NCI-H2227 treated with DMSO at 0.1 percent for 48 hours (cell line): ENCODE results near the gene BTG1.

Source experiments
- DNase-seq: peaks from one replicate; lab custom pipeline; 2025; lab: John Stamatoyannopoulos, UW

Gene BTG1

GRCh38 chr12:92133171-92133570, 12.5 kb downstream of the BTG1 start:
- DNase-seq: no peak

- no peak for DNase-seq
These were observed 13.4 kb downstream of the BTG1 start for GRCh38 chr12:92132288-92132687.

DNA sequence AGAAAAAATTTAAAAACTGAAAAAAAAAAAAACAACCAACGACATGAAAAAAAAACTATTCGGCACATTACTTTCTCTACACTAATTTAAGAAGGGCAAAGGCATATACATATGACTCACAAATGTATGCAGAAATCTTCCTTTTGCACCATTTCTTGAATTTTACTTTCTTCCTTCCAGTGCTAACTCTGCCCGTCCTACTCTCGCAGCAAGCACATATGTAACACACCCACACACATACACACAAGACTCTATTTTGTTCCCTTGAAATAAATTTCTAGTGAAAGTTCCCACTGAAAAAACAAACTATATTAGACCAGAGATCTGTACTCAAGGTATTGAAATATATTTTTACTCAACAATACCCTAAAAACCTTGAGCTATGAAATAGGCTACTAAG, 14.6 kb downstream of the BTG1 start:
- no peak for DNase-seq

GRCh38 chr12:92129609-92130008, 16.0 kb downstream of the BTG1 start:
- no peak for DNase-seq

DNA sequence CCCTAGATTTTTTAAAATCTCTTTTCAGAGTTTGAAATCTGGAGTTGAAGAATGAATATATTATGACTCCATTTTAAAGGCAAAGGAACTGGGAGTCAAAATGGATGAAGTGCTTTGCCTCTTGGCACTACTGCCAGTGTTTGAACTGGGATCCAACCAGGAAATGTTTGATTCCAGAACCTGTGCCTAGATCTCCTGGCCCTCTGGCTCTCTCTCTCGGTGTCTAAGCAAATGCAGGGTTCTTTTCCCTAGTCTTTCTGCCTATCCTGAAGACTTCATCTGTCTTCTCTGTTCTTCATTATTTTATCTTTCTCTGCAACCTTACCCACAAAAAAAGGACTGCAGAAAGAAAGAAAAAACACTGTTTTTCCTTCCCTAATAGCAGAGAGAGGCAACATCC, 17.0 kb downstream of the BTG1 start:
- no peak for DNase-seq

- DNase-seq: no peak
These were observed 21.0 kb downstream of the BTG1 start for GRCh38 chr12:92124689-92125029.

GRCh38 chr12:92123780-92124688, 21.6 kb downstream of the BTG1 start:
- no peak for DNase-seq

DNA sequence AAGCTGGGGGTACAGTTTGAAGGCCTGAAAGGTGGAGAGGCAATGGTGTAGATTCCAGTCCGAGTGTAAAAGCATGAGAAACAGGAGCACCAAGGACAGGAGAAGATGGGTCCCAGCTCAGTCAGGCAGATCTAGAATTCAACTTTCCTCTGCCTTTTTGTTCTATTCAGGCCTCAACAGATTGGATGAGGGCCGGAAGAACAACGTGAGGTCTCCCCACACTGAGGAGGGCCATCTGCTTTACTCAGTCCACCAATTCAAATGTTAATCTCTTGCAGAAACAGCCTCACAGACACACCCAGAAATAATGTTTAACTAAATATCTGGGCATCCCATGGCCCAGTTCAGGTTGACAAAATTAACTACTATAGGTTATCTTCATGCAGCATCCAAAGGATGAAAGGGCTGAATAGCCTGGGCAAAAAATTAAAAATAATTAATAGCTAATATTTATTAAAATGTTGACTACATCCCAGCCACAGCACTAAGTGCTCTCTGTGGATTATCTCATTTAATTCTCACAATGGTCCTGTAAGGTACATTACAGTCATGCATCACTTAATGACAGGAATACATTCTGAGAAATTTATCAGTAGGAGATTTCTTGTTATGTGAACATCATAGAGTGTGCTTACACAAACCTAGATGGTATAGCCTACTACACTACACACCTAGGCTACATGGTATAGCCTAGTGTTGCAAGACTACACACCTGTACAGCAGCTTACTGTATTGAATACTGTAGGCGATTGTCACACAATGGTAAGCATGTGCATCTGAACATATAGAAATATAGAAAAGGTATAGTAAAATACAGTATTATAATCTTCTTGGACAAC, 22.5 kb downstream of the BTG1 start:
- DNase-seq: no peak

DNA sequence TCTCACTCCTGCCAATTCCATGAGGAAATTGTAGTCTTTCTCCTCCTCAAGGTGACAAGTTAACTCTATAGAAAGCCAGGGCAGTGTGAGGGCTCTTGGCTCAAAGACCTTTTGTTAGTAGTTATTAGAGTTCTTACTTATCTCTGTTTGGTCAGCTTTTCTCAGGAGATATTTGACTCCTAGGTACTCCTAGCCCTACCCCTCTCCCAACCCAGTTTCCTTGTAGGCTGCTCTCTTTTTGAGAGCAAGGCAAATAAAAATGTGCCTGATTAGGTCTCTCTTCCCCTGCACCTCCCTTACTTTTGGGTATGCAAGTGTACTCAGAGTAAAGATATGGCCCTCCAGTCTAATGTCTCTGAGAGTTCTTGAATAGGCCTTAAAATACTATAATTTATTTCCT, 23.8 kb downstream of the BTG1 start:
- no peak for DNase-seq

- no peak for DNase-seq
These were observed 26.7 kb downstream of the BTG1 start for GRCh38 chr12:92118826-92119536.

GRCh38 chr12:92114834-92115233, 30.8 kb downstream of the BTG1 start:
- DNase-seq: no peak

- no peak for DNase-seq
These were observed 34.4 kb downstream of the BTG1 start for GRCh38 chr12:92111256-92111655.

DNA sequence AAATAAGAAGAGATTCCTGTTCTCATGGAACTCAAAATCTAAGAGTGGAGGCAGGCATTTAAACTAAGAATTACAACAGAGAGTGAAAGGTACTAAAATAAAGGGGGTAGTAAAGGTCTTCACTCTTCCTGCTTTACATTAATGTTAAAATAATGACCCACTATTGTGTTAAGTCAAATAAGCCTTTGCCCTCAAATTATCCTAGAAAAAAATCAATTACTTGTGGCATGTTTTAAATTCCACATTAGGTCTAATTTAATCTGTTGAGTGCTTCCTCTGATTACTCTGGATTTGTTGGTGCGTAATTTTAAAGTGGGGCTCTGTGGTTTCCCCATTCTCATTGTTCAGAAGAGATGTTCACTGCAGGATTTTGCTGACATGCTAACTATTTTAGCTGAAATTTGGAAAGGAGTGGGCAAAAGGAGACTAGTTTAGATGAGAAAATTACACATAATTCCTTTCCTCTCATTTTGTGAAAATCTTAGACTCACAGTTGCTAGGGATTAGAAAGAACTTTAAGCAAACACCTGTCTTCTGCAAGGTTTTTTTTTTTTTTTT, 35.5 kb downstream of the BTG1 start:
- DNase-seq: no peak

DNA sequence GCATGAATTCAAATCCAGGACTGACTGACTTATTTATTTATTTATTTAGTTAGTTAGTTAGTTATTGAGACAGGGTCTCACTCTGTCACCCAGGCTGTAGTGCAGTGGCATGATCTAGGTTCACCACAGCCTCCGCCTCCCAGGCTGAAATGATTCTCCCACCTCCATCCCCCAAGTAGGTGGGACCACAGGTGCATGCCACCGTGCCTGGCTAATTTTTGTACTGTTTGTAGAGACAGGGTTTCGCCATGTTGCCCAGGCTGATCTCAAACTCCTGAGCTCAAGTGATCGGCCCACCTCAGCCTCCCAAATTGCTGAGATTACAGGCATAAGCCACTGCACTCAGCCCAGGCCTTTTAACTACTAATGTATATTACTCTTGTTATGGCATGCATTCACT, 36.0 kb downstream of the BTG1 start:
- no peak for DNase-seq

DNA sequence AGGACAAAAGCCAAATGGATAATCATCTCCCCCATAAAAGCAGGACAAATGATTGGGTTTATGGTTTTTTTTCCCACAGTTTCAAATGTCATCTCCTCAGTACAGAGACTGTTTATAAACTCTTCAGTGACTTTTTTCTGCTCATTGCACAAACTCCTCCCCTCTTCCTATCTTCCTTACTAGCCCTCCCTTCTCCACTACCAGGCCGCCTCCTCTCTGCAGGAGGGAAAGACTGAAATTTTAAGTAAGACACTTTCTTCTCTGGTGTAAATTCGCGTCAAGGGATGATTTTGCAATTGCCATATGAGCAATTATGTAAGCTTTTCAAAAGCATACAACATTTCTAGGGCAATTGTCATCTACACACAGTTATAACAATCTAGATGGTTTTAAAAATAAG, 37.0 kb downstream of the BTG1 start:
- DNase-seq: peak; percentile 38

DNA sequence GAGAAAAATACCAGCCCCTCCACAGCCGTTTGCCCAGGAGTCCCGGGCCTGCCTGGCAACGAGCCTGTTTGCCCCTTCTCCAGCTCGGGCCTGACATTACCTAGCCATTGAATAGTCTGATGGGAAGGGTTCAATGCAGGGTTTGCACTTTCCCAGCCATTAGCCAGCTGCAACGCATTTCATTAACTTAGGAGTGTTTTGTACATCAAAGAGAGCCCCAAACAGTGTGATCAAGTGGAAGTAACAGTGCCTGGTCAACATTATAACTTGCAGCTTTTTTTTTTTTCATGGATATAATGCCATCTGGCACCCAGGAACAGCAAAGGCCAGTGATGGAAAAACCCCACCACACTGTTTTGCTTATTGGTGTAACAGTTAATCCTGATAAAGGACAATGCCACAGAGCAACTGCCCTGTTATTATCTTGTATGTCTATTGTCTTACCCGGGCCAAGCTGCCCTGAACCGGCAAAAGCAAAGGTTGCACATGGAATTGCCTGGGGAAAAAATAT, 38.0 kb downstream of the BTG1 start:
- DNase-seq: peak; percentile 61

GRCh38 chr12:92107094-92107493, 38.6 kb downstream of the BTG1 start:
- no peak for DNase-seq

DNA sequence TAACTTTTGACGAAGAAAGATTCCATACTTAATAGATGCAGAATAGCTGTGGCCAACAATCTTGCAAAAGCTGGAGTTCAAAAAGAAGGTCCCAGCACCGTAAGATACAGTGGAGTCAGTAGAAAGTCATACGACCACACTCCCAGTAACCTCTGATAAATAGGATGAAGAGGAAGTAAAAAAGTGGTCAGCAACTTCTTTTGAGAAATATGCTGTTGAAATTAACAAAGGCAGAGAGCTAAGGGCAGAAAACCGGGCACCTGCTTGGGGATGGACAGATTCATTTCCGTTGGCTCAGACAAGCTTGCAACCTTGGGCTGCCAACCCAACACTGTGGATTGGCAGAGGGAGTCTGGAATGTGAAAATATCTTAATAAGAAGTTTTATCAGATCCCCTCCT, 40.0 kb downstream of the BTG1 start:
- no peak for DNase-seq

GRCh38 chr12:92105110-92105509, 40.5 kb downstream of the BTG1 start:
- no peak for DNase-seq

DNA sequence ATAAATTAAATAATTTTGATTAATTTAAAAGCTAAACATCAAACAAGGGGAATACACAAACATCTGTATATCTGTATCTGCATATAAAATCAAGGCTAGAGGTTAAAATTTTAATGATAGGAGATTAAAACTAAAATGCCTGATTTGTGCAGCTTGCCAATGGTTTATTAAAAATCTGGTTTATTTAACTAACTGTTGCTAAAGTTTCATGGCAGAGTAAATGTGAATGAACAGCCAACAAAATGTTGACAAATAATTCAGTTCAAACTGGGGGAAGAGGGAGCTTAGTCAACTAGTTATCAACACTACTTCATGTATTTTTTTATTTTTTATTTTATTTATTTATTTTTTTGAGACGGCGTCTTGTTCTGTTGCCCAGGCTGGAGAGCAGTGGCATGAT, 43.0 kb downstream of the BTG1 start:
- no peak for DNase-seq

- DNase-seq: no peak
These were observed 46.9 kb downstream of the BTG1 start for GRCh38 chr12:92098594-92099380.
